ENCODE data around the gene RPGRIP1L. TPM values are rescaled to one million over a fixed set of nuclear protein-coding genes. Genes with fewer than 3 reads are reported as not detected.

The RPGRIP1L gene
- total and polyA plus RNA-seq, 2 donors (not counting 1 experiment from before 2014, with no cell fraction given), result 1.0 to 7.1 TPM

DNA sequence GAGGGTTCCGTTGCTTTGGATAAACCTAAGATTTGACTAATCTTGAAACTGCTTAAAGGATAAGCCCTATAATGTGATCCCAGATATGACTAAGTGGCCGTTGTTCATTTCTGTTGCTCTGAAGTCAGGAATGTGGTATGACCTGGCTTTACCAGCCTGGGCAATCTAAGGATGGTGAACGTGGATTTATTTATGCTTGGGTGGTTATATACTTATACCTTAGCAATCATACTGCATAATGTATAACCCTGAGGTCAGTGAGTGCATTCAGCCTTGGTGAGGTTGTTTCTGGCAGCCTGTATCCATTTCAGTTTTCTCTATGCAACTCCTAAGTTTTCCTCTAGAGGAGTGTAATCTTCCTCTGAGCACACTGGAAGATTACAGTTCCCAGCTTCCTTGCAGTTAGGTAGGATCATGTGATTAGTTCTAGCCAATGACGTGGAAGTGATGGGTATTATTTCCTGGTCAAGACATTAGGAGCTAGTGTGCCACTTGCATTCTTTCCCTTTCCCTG is 42.2 kb upstream of the RPGRIP1L start:
- H3K4me1 Mint-ChIP-seq, result peaks cover 38% of the 10 kb centered on the region
- ChIA-PET CTCF (no interaction called here), POLR2A (no interaction called here)
- Histone ChIP-seq H3K9ac (ENCODE audit: low read length) (no peak overlapping the region), H3K36me3 (replicated peaks in 1 of 2; ENCODE audit: control extremely low read depth in 1 of 2, control insufficient read depth in 1 of 2, extremely low read depth in 1 of 2, insufficient read depth in 2 of 2, low read length in 1 of 2) (no peaks in the 10 kb centered on the region), H3K9me3 (ENCODE audit: control extremely low read depth in 1 of 3, control insufficient read depth in 2 of 3, insufficient read depth in 1 of 3, low read length in 2 of 3) (peaks cover 0 to 9% (median 2%) of the 10 kb centered on the region in 3 donors), H3K4me3 (ENCODE audit: control extremely low read depth in 1 of 5, extremely low read depth in 1 of 5, insufficient read depth in 1 of 5, low read depth in 2 of 5, low read length in 4 of 5) (no peak overlapping the region), H3K4me2 (replicated peaks; ENCODE audit: low read depth, low read length, poor library complexity, severe bottlenecking) (no peak overlapping the region), H4K20me1 (ENCODE audit: control insufficient read depth, insufficient read depth, low read length, poor library complexity, severe bottlenecking) (peaks cover 18% of the 10 kb centered on the region), H2AFZ (ENCODE audit: insufficient read depth, low read depth, low read length, poor library complexity, severe bottlenecking) (no peak overlapping the region), H3K79me2 (ENCODE audit: control insufficient read depth, insufficient read depth, low read length) (peaks cover 44% of the 10 kb centered on the region), H3K4me1 (ENCODE audit: control insufficient read depth in 2 of 2, insufficient read depth in 2 of 2, low read length in 2 of 2) (peaks cover 9 to 12% of the 10 kb centered on the region in 2 donors), H3K27ac (ENCODE audit: low read length in 2 of 2) (no peak overlapping the region), H3K27me3 (replicated peaks in 1 of 4; ENCODE audit: control extremely low read depth in 1 of 4, control insufficient read depth in 3 of 4, insufficient read depth in 4 of 4, low read length in 3 of 4) (no peaks in the 10 kb centered on the region)
- intact Hi-C loops (cut with micrococcal nuclease), result no loop called here
- no peaks in the 10 kb centered on the region for H3K9me3 Mint-ChIP-seq (ENCODE audit: insufficient read depth)
- DNase-seq (no peak), ATAC-seq (ENCODE audit: low read depth) (no peak)
- no peaks in the 10 kb centered on the region for H3K27me3 Mint-ChIP-seq
- 80% methylated on average over 1 of the region's 4 CpGs for WGBS (ENCODE audit: insufficient coverage)
- no peak overlapping the region for H3K27ac Mint-ChIP-seq
- H3K4me3 Mint-ChIP-seq, result no peak overlapping the region
- TF ChIP-seq, protein P1, sequence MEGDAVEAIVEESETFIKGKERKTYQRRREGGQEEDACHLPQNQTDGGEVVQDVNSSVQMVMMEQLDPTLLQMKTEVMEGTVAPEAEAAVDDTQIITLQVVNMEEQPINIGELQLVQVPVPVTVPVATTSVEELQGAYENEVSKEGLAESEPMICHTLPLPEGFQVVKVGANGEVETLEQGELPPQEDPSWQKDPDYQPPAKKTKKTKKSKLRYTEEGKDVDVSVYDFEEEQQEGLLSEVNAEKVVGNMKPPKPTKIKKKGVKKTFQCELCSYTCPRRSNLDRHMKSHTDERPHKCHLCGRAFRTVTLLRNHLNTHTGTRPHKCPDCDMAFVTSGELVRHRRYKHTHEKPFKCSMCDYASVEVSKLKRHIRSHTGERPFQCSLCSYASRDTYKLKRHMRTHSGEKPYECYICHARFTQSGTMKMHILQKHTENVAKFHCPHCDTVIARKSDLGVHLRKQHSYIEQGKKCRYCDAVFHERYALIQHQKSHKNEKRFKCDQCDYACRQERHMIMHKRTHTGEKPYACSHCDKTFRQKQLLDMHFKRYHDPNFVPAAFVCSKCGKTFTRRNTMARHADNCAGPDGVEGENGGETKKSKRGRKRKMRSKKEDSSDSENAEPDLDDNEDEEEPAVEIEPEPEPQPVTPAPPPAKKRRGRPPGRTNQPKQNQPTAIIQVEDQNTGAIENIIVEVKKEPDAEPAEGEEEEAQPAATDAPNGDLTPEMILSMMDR (IDR thresholded peaks at IDR 0.05), result no peak
- no peak for TF ChIP-seq EZH2 (IDR thresholded peaks at IDR 0.05; ENCODE audit: borderline replicate concordance, insufficient read depth, low read depth, low read length, poor library complexity, severe bottlenecking)

DNA sequence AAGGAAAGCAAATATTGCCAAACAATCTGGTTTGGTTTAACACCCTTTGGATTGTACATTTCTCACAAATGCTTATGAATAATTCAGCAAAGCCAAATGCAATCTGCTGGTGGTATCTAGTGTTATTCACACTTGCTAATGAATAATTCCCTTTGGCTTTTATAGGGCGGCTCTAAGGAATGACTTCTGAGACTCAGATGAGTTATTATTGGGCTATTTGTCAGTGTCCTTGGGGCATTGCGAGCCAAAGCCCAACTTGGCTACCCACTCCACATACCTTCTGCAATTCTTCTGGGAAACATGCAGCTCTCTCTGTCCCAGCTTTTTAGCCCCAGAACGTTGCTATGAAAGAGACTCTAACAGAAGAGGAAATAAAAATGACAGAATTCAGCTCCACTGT is 41.4 kb upstream of the RPGRIP1L start:
- 60% methylated on average over 1 of the region's 3 CpGs for WGBS (ENCODE audit: insufficient coverage)
- Histone ChIP-seq H3K4me3 (ENCODE audit: control extremely low read depth in 1 of 5, extremely low read depth in 1 of 5, insufficient read depth in 1 of 5, low read depth in 2 of 5, low read length in 4 of 5) (no peak overlapping the region), H3K27me3 (replicated peaks in 1 of 4; ENCODE audit: control extremely low read depth in 1 of 4, control insufficient read depth in 3 of 4, insufficient read depth in 4 of 4, low read length in 3 of 4) (no peaks in the 10 kb centered on the region), H3K4me1 (ENCODE audit: control insufficient read depth in 2 of 2, insufficient read depth in 2 of 2, low read length in 2 of 2) (peaks cover 9 to 12% of the 10 kb centered on the region in 2 donors), H3K79me2 (ENCODE audit: control insufficient read depth, insufficient read depth, low read length) (peaks cover 40% of the 10 kb centered on the region), H3K27ac (ENCODE audit: low read length in 2 of 2) (no peak overlapping the region), H3K4me2 (replicated peaks; ENCODE audit: low read depth, low read length, poor library complexity, severe bottlenecking) (no peak overlapping the region), H3K9me3 (ENCODE audit: control extremely low read depth in 1 of 3, control insufficient read depth in 2 of 3, insufficient read depth in 1 of 3, low read length in 2 of 3) (peaks cover 0 to 9% (median 2%) of the 10 kb centered on the region in 3 donors), H3K36me3 (replicated peaks in 1 of 2; ENCODE audit: control extremely low read depth in 1 of 2, control insufficient read depth in 1 of 2, extremely low read depth in 1 of 2, insufficient read depth in 2 of 2, low read length in 1 of 2) (no peaks in the 10 kb centered on the region), H2AFZ (ENCODE audit: insufficient read depth, low read depth, low read length, poor library complexity, severe bottlenecking) (no peak overlapping the region), H3K9ac (ENCODE audit: low read length) (no peak overlapping the region), H4K20me1 (ENCODE audit: control insufficient read depth, insufficient read depth, low read length, poor library complexity, severe bottlenecking) (peaks cover 18% of the 10 kb centered on the region)
- no peaks in the 10 kb centered on the region for H3K9me3 Mint-ChIP-seq (ENCODE audit: insufficient read depth)
- H3K4me1 Mint-ChIP-seq, result peaks cover 38% of the 10 kb centered on the region
- H3K27ac Mint-ChIP-seq, result no peak overlapping the region
- intact Hi-C loops (cut with micrococcal nuclease), result no loop called here
- DNase-seq, result no peak
- no peak for ATAC-seq (ENCODE audit: low read depth)
- no peak overlapping the region for H3K4me3 Mint-ChIP-seq
- ChIA-PET POLR2A (no interaction called here), CTCF (no interaction called here)
- TF ChIP-seq, protein P1 (IDR thresholded peaks at IDR 0.05), result no peak
- no peak for TF ChIP-seq EZH2 (IDR thresholded peaks at IDR 0.05; ENCODE audit: borderline replicate concordance, insufficient read depth, low read depth, low read length, poor library complexity, severe bottlenecking)
- no peaks in the 10 kb centered on the region for H3K27me3 Mint-ChIP-seq
